Stimulated activated CD8-positive, alpha-beta memory T cell treated with anti-CD3 and anti-CD28 coated beads, Interleukin-7, amount 100 ng/mL, for 4 hours (primary cell): ENCODE data around the gene PMPCA.
"Not testable (repeated sequence)": the region's sequence is repeated elsewhere in the genome, so short reads cannot be mapped to it uniquely, and the experiment has no call there.

ENCODE experiments used
- DNase-seq, 2 donors: peaks; one replicate each; pipeline ENCODE4 v3.0.0-alpha.2; 2020; ENCODE audit warnings: low read depth in 2 of 2

PMPCA gene

DNA sequence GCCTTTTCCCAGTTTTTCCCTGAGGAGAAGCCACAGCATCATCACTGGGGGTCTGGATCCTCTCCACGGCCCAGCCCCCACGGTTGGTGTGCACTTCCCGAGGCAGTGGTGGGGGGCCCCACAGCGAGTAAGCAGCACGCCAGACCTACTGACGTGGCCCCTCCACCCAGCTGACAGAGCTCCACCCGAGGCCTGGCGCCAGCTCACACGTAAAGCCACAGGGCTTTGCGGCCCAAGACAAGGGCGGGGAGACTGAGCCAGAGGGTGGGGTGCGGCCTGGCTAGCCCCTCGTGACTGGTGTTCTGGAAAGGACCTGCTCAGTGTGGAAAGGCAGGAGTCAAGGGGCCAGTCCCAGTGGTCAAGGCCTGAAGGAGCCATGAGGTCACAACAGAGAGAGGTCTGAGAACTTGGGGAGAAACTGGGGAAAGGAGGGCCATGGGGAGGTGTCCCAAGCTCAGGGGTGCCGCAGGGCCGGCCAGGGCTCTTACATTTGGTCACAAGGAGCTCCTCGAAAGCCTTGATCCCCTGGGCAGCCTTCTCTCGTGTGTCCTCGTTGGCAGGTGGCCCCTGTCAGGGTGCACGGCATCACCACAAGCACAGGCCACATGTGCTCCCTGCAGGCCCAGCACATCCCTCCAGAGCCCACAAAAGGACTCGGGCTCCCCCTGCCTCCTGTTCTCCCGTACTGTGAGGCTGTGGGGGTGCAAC lies 16.0 kb upstream of the PMPCA start:
- no peak for DNase-seq

DNA sequence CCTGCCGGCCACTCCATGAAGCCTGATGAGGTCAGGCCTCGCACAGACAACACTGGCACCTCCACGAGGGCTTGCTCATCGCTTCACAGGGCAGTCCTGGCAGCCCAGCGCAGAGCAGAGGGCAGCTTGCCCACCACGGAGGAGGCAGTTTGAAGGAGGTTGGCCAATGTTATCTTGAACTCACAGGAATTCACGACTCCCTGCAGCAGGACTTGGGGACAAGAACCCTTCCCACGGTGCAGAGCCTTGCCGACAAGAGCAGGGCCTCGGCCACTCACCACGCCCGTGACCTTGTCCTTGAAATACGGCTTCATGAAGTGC lies 15.5 kb upstream of the PMPCA start:
- no peak for DNase-seq

DNA sequence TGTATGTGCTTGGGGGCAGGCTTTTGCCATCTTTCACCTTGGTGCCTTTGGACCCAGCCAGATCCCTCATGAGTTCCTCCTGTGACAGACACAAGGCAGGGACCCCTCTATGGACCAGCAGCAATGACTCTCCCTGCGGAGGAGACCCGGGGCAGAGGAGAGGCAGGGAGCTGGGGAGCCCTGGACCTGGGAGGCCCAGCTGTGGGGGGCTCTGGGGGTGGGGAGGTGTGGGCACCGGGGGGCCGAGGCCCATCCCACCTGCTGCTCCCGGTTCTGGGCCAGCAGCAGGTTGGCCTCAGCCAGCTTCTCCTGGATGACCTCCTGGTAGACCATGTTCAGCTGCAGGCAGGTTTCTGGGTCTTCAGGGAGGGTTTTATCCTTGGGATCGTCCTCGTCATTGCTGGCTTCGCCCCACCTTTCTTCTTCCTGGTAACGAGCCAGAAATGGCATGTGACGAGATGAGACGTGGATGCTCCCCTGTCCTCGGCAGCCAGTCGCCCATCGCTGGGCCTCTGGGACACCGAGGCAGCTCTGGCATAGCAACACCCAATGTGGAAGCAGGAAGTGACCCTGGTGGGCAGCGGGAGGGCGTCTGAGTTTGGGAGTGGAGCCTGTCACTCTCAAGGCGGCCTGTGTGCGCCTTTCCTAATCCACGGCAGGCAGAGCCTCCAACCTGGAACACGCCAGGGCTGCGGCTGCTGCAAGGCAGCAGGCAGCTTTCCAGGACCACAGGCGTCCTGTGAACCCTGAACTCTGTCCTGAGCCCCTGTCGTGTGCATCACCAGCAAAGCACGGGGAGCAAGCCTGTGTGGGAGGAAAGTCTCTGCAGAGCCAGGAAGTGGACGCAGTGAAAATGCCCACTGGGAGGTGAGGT lies 14.9 kb upstream of the PMPCA start:
- DNase-seq = no peak

DNA sequence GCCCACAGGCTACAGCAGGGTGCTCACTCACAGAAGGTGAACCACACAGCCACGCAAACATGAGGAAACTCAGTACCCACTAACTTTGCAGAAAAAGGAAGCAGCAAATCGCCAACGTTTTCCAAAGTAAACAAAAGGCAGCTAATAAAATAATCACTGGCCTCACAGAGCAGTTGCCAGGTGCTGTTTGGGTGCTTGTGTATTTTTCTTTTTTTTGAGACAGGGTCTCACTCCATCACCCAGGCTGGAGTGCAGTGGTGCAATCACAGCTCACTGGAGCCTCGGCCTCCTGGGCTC lies 14.3 kb upstream of the PMPCA start:
- no peak for DNase-seq

DNA sequence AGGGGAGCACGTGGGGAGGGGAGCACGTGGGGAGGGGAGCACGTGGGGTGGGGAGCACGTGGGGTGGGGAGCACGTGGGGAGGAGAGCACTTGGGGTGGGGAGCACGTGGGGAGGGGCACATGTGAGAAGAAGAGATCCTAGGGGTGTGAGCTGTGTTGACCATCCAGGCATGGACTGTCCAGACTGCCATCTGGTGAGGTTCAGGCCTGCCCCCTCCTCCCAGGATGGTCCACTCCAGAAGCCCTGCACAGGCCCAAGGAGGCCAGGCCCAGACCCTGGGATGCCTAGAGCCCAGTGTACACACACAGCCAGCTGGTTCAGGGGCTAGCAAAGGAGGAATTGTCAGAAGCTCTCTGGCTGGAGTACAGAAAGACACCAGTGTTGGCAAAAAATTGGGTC lies 12.8 kb upstream of the PMPCA start:
- no peak for DNase-seq

DNA sequence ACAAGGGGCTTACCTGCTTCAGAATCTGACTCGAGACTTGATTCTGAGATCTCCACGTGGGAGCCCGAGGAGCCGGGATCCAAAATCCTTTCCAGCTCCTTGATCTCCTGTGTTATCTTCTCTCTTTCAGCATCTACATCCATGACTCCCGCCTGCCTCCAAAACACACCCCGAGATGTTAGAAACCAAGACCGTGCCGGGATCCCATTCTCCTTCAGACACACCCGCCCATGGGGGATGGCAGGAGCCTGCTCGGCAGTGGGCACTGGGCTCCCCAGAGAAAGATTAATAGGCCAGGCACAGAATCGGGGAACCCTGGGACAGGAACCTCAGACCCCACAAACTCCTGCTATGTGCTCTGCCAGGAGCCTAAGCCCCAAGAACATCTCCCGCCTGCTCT lies 12.2 kb upstream of the PMPCA start:
- no peak for DNase-seq

DNA sequence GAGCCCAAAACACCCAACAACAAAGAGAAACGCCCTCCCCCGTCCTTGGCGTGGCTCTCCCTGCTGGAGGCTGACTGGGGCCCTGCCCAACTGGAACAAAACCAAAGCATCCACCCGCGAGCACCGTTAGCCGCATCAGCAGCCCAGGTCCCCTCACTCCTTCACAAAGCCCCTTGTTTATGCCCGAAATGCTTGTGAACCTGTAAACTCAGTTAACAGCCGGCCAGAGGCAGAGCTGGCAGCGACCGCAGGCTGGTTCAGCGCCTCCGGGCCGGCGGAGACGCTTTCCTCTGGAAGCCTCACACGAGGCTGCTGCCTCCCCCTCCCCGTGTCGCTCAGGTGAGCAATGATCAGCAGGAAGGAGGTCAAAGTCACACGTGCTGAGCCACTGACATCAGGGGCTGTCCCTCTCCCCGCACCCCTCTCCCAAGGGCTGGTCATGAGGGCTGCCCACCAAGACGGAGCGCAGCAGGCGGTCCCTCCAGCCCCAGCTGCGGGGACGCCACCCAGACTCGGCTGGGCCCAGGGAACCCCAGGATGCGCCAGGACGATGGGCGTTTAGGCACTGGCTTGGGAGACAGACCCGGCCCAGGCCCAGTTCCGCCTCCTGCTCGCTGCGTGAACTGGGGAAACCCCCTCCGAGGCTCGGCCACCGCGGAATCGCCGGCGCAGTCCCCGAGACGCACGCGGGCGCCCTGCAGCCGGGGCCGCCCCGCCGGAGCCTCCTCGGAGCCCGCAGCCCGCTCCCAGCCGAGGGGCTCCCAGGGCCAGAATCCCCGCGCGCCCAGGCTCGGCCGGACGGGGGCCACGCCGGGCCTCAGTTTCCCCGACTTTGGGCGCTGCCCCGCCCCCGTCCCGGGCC lies 11.1 kb upstream of the PMPCA start:
- peak in 1 of 2 donors; percentile 46 for DNase-seq

DNA sequence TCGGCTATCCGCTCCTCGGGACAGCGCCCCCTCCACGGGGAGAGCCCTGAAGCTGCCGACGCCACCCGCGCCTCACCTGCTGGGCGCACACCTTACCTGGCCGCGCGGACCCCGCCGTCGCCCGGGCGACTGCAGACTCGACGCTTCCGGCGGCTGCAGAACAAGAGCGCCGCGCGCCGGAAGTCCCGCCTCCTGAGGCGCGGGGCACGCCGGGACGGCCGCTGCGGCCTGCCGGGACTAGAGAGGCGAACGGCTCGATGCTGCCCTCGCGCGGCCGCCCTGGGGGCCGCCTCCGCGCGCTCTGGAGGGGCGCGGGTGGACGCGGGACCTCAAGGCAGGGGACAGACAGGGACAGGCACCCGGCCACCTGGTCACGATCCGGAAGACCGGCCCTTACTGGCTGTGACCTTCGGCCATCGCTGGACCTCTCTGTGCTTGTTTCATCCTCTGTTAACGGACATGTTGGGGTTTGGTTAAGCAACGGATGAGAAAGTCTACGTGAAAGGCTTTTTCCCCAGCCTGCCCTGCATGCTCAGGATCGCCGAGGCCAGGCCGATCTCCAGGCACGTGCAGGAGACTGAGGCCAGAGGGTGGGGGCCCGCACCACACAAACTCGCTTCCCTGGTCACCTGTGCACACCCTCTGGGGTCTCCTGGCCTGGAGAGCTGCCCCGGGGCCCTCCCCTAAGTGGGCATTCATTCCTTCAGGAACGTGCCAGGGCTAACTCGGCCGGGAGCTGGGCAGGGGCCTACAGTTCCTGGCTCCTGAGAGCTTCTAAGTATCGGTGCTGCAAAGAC lies 10.2 kb upstream of the PMPCA start, which contains the start of gene SNAPC4:
SNAPC4 (minus strand) TSS at position 133 of the 797 bp plus-strand sequence. CDS start 1,742 bp downstream, outside the sequence.
- DNase-seq = peak; percentile 64 to 82

DNA sequence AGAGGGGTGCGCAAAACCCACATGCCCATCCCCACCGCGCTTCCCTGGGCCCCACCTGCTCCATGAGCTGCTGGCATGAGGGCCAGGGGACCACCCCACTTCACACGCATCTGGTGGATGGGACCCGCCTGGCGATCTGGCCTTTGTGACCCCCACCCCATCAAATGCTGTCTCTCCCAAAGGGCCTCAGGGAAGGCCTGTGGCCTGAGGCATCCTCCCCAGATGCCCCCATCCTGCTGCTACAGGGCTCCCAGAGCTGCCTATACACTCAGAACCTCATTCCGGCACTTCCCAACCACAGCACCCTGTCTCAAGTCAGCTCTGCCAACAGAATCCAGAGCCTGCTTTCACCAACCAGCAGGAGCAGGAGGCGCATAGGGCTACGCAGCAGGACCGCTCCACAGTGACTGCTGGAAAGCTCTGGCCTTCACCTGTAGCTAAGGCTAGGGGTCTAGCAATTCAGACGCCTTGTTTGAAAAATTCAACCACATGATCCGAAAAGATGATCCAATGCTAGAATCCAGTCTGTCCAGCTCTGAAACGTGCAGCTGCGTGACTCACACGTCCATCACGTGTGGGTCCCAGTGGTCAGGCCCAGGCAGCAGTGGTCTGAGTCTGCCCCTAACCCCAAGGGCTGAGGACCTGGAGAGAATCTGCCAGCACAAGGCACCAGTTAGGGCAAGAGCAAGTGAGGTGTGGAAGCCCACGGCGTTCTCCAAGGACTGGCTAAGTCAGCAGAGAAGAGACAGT lies 9.1 kb upstream of the PMPCA start:
- no peak for DNase-seq

DNA sequence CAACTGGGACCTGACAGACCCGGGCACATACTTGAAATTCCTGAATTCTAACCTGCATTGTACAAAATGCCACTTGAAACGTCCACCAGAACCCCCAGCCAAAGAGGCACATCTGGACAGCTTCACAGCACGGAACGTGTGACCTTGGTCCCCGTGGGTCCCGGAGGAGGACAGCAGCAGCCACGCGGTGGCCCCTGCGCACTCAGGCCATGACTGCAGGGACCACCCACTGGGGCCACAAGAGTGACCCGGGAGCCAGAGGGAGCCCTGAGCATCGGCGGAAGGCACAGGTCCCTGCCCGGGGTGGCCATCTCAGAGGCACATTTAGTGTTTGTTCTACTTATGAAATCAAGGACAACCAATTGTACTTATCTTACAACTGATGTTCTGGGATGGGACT lies 8.4 kb upstream of the PMPCA start:
- DNase-seq = no peak

DNA sequence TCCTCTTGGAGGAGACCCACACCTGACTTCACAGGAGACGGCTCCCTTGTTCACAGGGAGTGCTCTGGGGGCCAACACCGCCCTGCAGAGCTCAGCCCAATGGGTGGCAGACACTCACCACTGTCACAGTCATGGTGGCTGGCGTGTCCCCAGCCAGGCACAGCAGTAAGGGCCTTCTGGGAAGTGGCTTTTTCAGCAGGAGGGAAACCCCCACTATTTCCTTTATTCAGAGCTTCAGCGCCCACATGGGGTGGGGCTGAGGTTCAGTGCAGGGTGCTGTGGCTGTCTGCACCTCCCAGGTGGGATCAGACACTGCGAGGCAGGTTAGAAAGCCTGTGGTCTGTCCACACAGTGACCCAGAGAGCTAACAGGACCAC lies 6.9 kb upstream of the PMPCA start:
- DNase-seq = peak; percentile 73 to 76

DNA sequence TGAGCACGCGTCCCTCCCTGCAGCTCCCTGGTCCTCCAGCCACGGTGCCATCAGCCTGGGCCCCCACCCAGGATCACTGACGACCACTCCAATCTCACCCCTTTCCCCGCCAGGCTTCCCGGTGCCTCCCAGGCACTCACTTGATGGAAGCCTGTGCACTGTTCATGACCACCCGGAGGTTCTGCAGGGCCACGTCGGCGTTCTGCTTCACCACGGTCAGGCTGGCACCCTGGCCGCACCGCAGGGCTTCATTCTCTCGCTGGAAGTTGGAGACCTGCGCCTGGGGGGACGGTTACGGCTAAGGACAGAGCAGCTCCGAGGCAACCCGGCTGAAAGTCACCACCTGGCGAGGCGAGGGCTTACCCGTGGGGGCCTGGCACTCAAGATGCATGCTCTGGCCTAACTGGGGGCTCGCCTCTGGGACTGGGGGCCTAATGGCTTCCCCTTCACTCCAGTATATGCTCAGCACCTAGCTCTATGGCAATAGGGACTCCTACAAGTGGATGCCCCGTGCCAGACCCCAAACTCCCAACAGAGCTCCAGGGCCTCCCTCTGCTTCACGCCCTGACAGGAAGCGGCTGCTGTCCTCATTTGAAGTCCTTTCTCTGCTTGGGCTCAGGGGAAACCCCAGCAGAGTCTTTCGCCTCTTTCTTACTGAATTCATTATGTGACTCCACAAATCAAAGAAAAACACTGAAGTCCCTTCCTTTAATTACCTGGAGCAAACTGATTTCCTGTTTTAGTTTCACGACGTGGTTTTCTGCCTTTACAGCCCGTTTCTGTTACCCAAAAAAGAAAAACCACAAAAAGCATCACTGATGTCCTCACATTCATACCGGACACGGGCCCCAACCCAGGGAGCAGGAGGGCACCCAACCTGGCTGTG lies 6.3 kb upstream of the PMPCA start:
- peak in 1 of 2 donors; percentile 22 for DNase-seq

DNA sequence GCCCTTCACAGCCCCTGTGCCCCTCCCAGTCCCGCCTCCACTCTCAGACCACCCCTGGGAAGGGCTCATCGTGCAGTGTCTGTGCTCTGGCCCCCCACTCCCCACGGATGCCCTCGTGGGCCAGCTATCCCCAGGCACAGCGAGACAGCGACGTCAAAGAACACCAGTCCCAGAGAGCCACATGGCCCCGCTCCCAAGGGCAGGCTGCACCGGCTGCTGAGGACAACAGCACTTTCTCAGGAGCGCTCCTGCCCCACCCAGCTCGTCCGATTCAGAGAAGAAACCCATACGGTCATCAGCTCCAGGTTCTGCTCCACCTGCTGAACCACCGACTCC lies 5.7 kb upstream of the PMPCA start:
- DNase-seq = no peak

DNA sequence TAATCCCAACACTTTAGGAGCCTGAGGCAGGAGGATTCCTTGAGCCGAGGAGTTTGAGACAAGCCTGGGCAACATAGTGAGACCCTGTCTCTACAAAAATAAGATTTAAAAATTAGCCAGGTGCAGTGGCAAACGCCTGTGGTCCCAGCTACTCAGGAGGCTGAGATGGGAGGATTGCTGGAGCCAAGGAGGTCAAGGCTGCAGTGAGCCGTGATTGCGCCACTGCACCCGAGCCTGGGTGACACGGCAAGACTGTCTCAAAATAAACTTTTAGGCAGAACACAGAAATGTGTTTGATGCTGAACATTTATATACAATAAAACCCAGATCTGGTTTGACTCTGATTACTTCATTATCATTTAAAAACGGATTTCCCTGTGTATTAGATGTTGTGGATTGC lies 5.0 kb upstream of the PMPCA start:
- DNase-seq = no peak

DNA sequence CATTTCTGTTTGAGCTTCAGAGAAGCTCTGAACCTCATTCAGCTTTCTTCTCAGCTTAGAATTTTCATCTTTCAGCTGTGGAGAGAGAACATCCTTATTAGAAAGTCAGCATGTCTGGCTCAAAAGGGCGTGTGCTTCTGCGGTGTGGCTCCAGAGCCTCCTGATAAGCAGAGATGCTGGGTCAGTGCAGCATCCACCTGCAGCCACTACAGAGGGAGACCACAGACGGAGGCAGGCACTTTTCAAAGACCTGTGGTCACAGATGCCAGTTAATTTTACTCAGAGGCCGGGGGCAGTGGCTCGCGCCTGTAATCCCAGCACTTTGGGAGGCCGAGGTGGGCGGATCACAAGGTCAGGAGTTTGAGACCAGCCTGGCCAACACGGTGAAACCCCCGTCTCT lies 4.6 kb upstream of the PMPCA start:
- DNase-seq = not testable (repeated sequence)

DNA sequence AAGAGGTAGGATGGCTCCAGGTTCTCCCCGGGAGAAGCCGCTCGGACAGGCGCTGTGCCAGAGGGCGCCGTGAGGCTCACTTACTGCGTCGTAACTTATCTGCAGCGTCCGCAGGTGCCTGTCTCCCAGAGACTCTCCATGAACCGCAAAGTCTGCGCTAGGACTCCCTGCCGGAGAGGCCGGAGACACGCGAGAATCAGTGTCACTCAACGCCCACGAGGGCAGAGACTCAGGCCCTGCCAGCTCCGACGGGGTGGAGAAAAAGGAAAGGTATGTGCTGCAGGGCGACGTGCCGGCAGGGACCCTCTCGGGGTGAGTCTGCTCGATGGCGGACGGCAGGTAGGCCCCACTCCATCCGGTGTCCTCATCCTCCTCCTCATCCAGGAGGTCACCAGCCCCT lies 3.4 kb upstream of the PMPCA start:
- not testable (repeated sequence) for DNase-seq

DNA sequence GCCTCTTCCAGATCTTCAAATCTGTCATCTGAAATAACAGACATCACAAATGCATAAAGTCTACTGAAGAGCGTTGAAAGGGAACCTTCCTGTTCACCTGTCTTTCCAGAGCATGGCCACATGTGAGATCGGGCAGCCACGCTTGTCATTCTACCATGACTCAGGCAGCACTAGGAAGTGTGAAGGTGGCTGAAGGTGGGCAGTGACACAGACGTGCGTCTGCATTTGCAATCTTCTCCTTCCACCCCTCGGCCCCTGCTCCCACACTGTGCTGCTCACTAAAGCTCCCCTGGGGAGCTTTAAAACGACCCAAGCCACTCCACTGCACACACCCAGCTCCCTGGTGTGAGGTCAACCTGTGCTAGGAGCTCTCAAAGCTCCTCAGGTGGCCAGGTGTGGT lies 2.5 kb upstream of the PMPCA start:
- DNase-seq = no peak

DNA sequence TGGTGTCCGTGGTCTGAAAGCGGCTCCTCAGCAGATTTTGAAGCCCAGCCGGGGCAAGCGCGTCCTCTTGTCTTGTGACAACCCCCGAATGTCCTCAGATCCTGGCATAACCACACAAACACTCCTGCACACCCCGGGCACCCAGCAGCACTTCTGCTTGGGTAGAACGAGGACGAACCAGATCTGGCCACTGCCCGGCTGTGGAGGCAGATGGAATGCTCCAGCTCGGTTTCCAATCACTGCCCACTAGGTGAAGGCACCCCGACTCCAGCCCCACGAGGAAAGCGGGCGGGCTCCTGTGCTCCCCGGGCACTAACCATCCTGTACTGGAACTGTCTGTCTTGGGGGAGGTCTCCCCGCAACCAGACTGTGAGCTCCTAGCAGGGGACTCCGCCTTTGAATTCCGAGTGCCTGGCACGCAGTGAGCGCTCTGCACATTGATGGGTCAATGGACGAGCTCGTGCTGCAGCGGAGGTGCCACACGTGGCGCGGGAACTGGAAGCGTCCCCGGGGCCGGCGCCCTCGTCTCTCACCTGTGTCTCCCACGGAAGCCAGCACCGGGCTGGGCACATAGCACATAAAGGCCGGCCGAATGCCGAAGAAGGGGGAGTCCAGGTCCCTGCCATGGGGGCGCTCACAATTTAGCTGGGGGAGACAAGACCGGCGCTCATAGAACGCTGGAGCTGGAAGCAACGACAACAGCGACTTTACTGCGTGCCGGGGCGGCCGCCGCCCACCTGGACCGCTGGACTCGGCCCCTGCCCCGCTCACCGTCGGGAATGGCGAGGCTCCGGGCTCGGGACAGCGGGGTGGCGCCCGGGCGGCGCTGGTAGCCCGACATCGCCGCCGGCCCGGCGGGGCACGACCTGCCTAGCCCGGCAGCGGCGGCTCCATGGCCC lies 652 bp upstream of the PMPCA start:
- peak; percentile 21 to 29 for DNase-seq

DNA sequence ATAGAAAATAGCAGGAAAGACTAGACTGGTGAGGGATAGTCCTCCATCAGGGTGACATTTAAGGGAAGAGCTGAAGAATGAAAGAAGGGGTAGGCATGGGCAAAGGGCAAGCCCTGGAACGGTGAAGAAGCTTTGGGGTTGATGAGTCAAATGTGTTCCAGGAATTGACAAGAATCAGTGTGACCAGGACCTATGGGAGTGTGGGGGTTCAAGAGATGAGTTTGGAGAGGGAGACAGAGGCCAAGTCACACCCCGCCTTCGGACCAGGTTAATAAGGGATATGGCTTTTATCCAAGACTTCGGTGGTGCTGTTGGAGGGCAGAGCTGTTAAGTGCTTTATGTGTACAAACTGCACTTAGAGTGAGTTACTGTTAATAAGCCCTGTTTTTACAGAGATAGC lies 920 bp downstream of the PMPCA start:
- no peak for DNase-seq
